SK-MEL-5 (cell line): ENCODE data around the gene ZNF133. TPM values are rescaled to one million over a fixed set of nuclear protein-coding genes. Genes with fewer than 3 reads are reported as not detected.
"Not testable (repeated sequence)": the region's sequence is repeated elsewhere in the genome, so short reads cannot be mapped to it uniquely, and the experiment has no call there.

ENCODE experiments used
- DNase-seq: peaks from one replicate; pipeline ENCODE4 v3.0.0-alpha.2; 2016; ENCODE audit warnings: low read depth, low spot score
- in situ Hi-C: cut with HindIII; loops from 2 replicates; pipeline ENCODE4 v1.10.0; 2016; ENCODE audit warnings: low sequenced_read_pairs, high pct_unique_total_duplicates, low pct_unique_long_range_greater_than_20kb
- small RNA-seq, 2 experiments: library from RNA; depleted of rRNA; stranded (forward); fragments of <200 nt; gene quantifications; one replicate each; pipeline ENCODE3, GENCODE V24; 2014
- total RNA-seq: library from RNA; depleted of rRNA; stranded (reverse); fragments of >200 nt; shearing (Covaris generic); gene quantifications from 2 replicates; pipeline ENCODE4 v1.2.3, GENCODE V29; 2014; rRNA removed

Gene ZNF133
- total RNA-seq, 1 experiment from 2014 or later, result 19.2 TPM

- DNase-seq, result no peak
- in situ Hi-C loops, result no loop called here
Measured at GRCh38 chr20:18321976-18322950, 33.9 kb downstream of the ZNF133 start.

GRCh38 chr20:18323705-18324104 is 35.4 kb downstream of the ZNF133 start:
- in situ Hi-C loops, result no loop called here
- DNase-seq, result no peak

- in situ Hi-C loops, result no loop called here
- DNase-seq, result no peak
Measured at GRCh38 chr20:18324596-18325089, 36.3 kb downstream of the ZNF133 start.

DNA sequence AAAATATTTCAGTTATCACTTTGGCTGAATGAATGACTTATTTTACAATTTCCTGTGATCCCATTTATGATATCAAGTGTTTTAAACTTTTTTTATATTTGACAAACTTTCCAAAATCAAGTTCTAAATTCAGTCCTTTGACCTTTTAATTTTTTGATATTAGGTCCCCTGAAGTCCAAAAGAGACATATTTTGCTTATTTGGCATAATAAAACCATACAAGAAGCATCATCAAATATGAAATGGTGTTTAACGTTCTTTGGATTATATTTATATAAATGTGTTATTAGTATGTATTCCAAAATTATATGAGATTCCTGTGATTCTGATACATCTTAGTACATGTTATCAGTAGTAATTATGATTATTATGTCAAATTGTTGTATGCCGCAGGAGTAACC is 38.7 kb downstream of the ZNF133 start:
- no peak for DNase-seq
- in situ Hi-C loops, result no loop called here

DNA sequence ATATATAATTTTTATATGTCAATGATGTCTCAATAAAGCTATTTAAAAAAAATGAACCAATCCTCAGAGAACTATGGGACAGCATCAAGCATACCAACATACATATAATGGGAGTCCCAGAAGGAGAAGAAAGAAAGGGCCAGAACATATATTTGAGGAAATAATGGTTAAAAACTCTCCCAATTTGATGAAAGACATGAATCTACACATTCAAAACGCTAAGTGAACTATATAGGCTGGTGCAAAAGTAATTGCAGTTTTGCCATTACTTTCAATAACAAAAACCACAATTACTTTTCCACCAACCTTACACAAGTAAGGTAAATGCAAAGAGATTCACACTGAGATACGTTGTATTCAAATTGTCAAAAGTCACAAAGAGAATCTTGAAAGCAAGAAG is 43.4 kb downstream of the ZNF133 start:
- in situ Hi-C loops, result no loop called here
- DNase-seq, result no peak

GRCh38 chr20:18349749-18350148 is 61.4 kb downstream of the ZNF133 start:
- DNase-seq, in situ Hi-C loops: not testable (repeated sequence)

GRCh38 chr20:18359854-18360253 is 71.5 kb downstream of the ZNF133 start:
- DNase-seq, result no peak
- in situ Hi-C loops, result no loop called here

DNA sequence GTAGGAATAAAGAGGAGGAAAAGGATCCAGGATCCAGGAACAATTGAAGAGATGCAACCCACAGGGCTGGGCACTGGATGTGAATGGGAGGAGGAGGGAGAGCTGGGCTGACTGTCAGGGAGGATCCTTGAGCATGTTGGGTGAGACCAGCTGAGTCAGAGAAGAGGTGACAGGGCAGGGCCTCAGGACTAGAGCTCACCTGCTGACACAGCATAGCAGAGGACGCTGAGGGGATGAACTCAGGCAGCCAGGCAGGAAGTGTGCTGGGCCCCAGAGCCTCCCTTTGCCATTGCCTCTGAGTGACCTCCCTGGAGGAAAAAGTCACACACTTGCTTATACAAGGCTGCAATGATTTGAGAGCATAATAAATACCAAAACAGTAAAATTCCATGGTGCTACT is 72.3 kb downstream of the ZNF133 start:
- no peak for DNase-seq

GRCh38 chr20:18361678-18362077 is 73.4 kb downstream of the ZNF133 start:
- DNase-seq, result no peak
- in situ Hi-C loops, result no loop called here

More for the DNA sequence above, 72.3 kb downstream of the ZNF133 start:
- in situ Hi-C loops, result no loop called here

- no peak for DNase-seq
- in situ Hi-C loops, result no loop called here
Measured at GRCh38 chr20:18362916-18363315, 74.6 kb downstream of the ZNF133 start.

DNA sequence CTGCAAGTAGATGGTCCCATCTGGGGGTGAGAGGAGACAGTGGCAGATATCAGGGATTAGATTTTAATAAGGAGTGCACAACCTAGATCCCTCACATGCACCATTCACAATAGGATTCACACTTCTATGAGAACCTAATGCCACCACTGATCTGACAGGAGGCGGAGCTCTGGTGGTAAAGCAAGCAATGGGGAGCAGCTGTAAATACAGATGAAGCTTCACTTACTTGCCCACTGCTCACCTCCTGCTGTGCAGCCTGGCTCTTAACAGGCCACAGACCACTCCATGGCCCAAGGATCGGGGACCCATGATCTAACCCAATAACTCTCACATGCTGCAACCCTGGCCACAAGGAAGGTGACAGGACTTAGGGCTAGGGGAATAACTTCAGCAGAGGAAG is 75.4 kb downstream of the ZNF133 start:
- in situ Hi-C loops, result no loop called here
- DNase-seq, result no peak

DNA sequence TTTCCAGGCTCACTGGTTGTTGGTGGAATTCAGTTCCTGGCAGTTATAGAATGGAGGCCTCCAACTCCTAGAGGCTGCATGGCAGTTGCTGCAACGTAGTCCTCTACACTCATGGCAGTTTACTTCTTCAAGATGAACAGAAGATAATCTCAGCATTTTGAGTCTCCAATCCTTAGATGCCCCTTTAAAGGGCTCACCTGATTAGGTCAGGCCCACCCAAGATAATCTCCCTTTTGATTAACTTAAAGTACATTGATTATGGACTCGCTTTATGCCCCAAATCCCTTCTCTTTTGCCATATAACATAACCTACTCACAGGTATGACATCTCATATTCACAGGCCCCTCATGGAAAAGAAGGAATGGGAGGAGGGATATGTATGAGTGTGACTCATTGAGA is 76.4 kb downstream of the ZNF133 start:
- in situ Hi-C loops, result no loop called here
- DNase-seq, result no peak

Small RNAs within 50 kb of the gene (small RNA-seq; reads per million reads assigned to genes)
- gene RN7SL14P, result 0 to 0.05 reads per million in 2 experiments
- 0.08 to 1.2 reads per million in 2 experiments for gene RNU2-56P

Other genes with a start within 250 kb of the ZNF133 start
- gene OVOL2, start 230.6 kb upstream of the ZNF133 start, total RNA-seq, result not detected in 2 replicates
- 18.6 and 20.7 TPM in 2 replicates for gene KAT14, start 150.7 kb upstream of the ZNF133 start, total RNA-seq
- 47.9 and 50.6 TPM in 2 replicates for gene PET117, start 150.7 kb upstream of the ZNF133 start, total RNA-seq
- gene DZANK1, start 178.5 kb downstream of the ZNF133 start, total RNA-seq, result 2.7 and 4.6 TPM in 2 replicates
- 24.2 and 26.3 TPM in 2 replicates for gene POLR3F, start 178.9 kb downstream of the ZNF133 start, total RNA-seq
- gene RBBP9, start 208.7 kb downstream of the ZNF133 start, total RNA-seq, result 15.7 and 17.8 TPM in 2 replicates
- 103 and 104 TPM in 2 replicates for gene SEC23B, start 219.4 kb downstream of the ZNF133 start, total RNA-seq